IPS-18c (cell line): ENCODE data around the gene C1orf105.
"Not testable (repeated sequence)": the region's sequence is repeated elsewhere in the genome, so short reads cannot be mapped to it uniquely, and the experiment has no call there.

ENCODE experiments used
- H3K4me3 ChIP-seq: 2 replicates; pipeline ENCODE4 v1.7.0; 2013; ENCODE audit warnings: low read depth, mild to moderate bottlenecking, low read length, moderate library complexity; ENCODE audit not compliant: insufficient read depth
- H3K9me3 ChIP-seq: one replicate; pipeline ENCODE4 v1.6.1; 2013; ENCODE audit warnings: mild to moderate bottlenecking, low read length, moderate library complexity; ENCODE audit not compliant: control insufficient read depth, insufficient read depth

Gene C1orf105

DNA sequence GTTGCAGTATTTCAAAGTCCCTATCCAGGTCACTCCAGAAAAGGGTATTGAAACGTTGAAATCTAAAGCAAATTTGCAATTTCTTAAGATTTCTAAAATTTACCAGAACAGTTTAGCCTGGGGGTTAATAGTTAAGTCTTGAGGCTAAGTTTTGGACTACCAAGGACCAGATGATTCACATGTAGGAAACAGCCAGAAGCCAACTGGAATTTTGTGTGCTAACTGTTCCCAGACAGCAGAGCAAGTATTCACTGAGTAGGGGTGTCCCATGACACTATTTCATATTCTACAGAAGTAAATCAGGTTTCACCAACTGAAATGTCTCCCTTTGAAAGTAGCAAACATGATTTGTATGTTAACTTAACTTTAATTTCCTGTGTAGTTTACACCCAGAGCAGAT lies 11.5 kb upstream of the C1orf105 start:
- H3K4me3 ChIP-seq = no peak overlapping the region
- no peaks in the 10 kb centered on the region for H3K9me3 ChIP-seq

DNA sequence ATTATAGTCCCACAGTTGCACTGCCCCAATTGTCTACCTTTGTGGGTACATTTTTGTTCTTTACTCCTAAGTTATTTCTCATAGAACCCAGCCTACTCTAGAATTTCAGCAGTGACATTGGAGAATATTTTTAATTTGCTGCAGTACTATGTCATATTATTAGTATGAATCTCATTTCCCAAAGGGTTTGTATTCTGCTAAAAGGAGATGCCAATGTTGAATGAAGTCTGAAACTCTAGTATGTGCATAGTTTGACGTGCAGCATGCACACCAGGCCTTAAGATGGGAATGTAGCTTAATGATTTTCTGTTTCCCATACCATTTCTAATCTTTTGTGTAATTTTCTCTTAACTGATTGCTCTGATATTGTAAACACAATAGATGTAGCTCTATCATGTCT lies 10.5 kb upstream of the C1orf105 start:
- H3K4me3 ChIP-seq = no peak overlapping the region
- H3K9me3 ChIP-seq = no peaks in the 10 kb centered on the region

DNA sequence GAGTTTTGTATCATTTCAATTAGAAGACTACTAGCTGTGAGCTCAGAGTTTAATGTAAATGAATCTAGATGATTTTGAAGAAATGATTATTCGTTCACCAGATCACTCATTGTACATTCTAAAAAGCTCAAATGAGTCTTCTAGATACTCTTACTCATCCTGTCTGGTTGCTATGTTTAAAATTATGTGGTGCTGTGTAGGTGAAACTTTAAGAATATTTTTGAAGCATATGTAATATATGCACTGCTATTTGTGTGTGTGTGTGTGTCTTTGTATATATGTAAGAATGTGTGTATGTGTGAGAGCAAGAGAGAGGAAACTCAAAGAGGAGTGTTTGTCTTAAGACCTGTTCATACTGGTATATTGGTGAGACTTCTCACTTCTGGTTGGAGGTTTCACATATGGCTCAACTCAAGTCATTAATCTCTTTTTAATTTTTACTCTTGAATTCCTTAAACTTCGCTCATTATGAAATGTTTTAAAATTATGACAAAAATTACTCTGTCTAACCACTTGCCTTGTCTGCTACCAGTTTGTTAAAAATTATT lies 8.6 kb upstream of the C1orf105 start:
- H3K9me3 ChIP-seq = no peaks in the 10 kb centered on the region
- H3K4me3 ChIP-seq = no peak overlapping the region

DNA sequence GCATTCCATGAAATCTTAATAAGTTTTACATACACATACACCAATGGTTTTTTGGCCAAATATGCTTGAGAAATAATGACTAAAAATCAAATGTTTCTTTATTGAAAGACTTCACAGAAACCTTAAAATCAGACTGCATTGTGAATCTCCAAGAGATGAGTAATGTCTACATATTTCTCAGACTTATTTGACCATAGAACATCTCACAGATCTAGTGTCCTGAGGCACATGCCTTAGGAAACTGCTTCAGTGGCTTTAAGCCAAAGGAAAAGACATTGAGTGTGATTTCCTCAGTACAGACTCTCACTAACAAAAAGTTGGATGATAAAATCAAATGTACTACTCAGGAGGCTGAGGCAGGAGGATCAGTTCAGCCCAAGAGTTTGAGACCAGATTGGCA lies 6.2 kb upstream of the C1orf105 start:
- Histone ChIP-seq H3K4me3 (no peak overlapping the region), H3K9me3 (no peaks in the 10 kb centered on the region)

DNA sequence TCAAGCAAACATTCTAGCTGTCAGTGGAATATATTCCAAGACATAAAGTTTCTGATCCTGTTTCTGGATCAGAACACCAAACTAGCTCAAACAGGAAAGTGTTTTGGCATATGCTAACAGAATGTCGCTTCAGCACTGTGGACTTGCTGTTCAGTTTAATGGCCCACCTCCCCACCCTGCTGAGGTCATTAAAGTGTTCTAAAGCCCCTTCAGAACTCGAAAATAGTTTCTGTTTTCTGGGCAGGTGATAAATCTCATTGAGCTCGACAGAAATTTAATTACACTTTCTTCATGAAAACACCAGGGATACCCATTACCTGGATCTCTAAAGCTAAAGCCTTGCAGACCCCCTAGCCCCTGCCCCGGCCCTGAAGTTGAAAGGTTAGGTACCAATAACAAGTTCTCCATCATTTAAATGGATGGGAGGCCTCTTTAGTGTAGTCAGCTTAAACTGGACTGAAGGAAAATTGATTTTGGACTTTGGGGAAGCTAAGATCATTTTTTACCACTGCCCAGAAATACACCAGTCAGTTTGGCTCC lies 3.9 kb upstream of the C1orf105 start:
- Histone ChIP-seq H3K4me3 (no peak overlapping the region), H3K9me3 (no peaks in the 10 kb centered on the region)

DNA sequence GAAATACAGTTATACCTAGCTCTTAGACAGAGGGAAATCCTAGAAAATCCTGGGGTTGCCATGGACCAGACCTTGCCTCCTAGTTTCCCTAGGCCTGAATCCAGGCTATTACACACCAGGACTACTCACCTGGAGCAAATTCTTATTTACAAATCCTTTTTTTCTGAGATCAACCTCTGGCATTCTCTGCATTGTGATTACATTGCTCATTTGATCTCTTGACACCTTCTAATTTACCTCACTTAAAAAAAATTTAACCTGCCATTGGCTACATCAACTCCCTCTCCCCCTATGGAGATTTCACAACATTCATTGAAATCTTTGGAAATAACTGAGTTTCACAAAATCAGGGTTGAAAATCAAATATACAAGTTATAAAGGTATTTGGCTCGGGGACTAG lies 2.9 kb upstream of the C1orf105 start:
- H3K4me3 ChIP-seq = no peak overlapping the region
- H3K9me3 ChIP-seq = no peaks in the 10 kb centered on the region

DNA sequence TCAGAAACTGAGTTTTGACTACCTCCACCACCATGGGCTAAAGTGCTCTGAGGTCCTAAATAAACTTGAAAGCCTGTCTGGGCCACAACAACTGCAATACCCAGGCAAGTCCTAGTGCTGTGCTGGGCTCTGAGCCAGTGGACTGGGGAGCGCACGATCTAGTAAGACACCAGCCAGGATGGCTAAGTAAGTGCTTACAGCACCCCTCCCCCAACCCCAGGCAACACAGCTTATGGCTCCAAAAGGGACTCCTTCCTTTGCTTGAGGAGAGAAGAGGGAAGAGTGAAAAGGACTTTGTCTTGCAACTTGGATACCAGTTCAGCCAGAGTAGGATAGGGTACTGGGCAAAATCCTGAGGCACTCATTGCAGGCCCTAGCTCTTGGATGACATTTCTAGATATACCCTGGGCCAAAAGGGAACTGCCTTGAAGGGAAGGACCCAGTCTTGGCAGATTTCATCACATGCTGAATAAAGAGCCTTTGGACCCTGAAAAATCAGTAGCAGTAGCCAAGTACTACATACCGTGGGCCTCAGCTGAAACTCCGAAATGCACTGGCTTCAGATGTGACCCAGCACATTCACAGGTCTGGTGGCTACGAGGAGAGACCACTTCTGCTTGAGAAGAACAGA lies 1.6 kb downstream of the C1orf105 start:
- Histone ChIP-seq H3K9me3 (no peaks in the 10 kb centered on the region), H3K4me3 (no peak overlapping the region)

DNA sequence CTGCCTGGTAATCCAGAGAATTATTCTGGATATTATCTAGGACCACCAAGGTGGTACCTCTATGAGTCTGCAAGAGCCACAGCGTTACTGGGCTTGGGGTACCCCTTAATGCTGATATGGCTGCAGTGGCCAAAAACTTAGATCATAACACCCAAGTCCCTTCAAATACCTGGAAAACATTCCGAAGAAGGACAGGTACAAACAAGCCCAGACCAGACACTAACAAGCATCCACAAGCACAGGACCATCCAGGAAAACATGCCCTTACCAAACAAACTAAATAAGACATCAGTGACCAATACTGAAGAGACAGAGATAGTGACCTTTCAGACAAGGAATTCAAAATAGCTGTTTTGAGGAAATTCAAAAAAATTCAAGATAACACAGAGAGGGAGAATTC lies 2.9 kb downstream of the C1orf105 start:
- no peak overlapping the region for H3K4me3 ChIP-seq
- H3K9me3 ChIP-seq = no peaks in the 10 kb centered on the region

DNA sequence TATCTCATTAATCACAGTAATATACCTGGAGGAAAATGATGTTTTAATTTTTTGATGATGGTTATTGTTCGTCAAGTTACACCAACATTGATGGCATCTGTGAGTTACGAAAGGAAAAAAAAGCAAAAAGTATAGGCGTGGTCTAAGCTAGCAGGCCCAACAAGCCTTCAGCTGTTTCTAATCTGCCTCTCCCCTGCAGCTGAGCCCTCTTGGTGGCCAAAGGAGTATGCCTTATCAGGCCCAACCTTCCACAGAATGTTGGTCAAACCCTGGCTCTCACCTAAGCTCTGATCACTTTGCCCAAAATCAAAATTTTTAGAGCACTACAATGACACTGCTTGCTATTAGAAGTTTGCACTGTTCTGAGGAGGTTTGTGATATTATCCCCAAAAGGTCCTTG lies 4.9 kb downstream of the C1orf105 start:
- H3K4me3 ChIP-seq = no peak overlapping the region
- no peaks in the 10 kb centered on the region for H3K9me3 ChIP-seq

DNA sequence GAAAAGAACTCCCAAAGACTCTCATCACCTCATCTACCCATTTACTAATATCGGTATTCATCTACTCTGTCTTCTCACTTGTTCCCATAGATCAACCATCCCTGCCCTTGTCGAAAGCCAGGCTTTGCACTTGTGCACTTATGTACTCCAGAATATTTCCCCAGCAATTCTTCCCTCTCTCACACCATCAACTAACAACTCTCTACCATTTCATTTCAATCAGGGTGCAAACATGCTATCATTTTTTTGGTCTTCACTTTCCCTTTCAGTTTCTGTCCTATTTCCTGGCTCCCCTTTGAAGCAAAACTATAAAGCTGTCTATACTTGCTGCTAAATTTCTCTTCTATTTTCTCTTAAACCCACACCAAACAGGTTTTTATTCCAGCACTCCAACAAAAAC lies 6.7 kb downstream of the C1orf105 start:
- no peaks in the 10 kb centered on the region for H3K9me3 ChIP-seq
- no peak overlapping the region for H3K4me3 ChIP-seq

DNA sequence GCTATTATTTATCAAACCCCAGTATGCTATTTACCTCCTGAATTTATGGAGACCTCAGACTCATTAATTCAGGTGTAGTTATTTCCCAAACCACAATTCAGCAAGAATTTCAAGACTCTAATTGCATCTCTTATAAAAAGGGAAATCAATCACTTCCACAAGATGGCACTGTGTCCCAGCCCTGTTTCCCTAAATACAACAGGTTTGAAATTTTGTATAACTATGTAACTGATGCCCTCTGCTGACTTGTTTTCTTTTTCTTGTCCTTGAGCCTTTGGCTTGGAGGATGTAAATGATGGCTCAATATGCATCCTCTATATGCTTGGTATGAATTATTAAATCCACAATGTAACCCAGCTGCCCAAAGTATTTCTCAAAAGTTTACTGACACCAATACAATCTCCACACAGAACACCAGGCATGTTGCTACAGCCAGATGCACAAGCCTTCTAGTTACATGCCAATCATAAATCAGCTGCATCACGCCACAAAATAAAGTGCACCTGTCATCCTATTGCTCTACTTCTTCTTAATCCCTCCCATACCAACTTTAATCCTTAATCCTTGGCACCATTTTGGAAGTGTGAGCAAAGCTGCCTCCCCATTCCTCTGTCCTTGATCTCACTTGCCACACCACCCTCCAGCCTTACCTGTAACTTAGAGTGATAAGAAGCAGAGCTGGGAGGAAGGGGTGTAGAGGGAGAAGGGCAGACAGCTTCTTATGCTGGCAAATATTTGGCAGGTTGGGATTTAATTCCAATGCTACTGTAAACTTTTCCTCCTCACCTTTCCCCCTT lies 9.0 kb downstream of the C1orf105 start:
- H3K4me3 ChIP-seq = no peak overlapping the region
- H3K9me3 ChIP-seq = no peaks in the 10 kb centered on the region

DNA sequence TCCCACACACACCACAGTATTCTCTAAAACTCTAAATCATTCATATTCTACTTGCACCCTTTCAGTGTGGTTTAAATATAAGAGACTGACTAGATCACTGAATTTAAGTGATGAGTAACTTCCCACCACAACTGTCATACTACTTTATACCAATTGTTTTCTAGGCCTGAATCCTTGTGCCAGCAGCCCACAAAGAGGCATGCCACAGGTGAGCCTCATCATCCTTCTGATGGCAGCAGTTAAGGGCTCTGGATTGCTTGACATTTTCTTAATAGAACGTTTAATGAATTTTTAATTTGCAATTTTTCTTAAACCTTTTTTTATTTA lies 9.6 kb downstream of the C1orf105 start:
- no peak overlapping the region for H3K4me3 ChIP-seq
- no peaks in the 10 kb centered on the region for H3K9me3 ChIP-seq

DNA sequence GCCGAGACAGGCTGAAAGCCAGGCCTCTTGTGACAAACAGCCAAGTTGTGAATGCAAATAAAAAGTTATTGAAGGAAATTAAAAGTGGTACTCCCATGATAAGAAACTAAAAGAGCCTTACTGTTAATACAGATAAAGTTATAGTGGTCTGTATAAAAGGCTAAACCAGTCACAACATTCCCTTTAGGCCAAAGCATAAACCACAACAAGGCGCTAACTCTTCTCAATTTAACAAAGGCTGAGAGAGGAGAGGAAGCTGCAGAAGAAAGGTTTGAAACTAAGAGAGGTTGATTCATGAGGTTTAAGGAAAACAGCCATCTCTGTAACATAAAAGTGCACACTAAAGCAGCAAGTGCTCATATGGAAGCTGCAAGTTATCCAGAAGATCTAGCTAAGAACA lies 10.7 kb downstream of the C1orf105 start:
- Histone ChIP-seq H3K9me3 (no peaks in the 10 kb centered on the region), H3K4me3 (no peak overlapping the region)

DNA sequence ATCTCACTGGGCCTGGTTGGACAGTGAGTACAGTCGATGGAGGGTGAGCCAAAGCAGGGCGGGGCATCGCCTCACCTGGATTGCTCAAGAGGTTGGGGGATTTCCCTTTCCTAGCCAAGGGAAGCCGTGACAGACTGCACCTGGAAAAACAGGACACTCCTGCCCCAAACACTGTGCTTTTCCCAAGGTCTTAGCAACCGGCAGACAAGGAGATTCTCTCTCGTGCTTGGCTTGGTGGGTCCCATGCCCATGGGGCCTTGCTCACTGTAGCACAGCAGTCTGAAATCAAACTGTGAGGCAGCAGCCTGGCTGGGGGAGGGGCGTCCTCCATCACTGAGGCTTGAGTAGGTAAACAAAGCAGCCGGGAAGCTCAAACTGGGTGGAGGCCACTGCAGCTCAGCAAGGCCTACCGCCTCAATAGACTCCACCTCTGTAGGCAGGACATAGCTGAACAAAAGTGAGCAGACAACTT lies 11.3 kb downstream of the C1orf105 start:
- Histone ChIP-seq H3K4me3 (peak overlapping the region; percentile 15; the same call in 1 of the 2 replicates), H3K9me3 (no peaks in the 10 kb centered on the region)

DNA sequence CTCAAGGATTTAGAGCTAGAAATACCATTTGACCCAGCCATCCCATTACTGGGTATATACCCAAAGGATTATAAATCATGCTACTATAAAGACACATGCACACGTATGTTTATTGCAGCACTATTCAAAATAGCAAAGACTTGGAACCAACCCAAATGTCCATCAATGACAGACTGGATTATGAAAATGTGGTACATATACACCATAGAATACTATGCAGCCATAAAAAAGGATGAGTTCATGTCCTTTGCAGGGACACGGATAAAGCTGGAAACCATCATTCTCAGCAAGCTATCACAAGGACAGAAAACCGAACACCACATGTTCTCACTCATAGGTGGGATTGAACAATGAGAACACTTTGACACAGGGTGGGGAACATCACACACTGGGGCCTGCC lies 16.7 kb downstream of the C1orf105 start:
- not testable (repeated sequence) for H3K4me3 ChIP-seq, H3K9me3 ChIP-seq

DNA sequence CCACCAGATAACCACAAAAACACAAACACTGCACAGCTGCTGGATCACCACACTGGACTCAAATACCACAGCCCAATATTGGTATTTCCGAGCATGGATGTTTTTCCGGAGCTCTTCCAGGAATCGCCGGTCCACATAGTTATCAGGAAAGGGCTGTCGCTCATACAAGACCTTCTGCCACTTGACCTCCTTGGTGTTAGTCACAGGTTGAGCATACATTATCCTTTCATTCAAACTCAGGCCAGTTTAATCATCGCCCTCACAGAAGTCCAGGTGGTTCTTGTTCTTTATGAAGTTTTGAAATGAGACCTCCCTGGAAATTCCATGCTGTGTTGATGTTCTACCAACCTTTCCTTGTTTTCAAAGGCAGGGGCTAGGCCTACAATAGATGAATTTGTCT lies 21.9 kb downstream of the C1orf105 start:
- no peak overlapping the region for H3K4me3 ChIP-seq
- no peaks in the 10 kb centered on the region for H3K9me3 ChIP-seq

DNA sequence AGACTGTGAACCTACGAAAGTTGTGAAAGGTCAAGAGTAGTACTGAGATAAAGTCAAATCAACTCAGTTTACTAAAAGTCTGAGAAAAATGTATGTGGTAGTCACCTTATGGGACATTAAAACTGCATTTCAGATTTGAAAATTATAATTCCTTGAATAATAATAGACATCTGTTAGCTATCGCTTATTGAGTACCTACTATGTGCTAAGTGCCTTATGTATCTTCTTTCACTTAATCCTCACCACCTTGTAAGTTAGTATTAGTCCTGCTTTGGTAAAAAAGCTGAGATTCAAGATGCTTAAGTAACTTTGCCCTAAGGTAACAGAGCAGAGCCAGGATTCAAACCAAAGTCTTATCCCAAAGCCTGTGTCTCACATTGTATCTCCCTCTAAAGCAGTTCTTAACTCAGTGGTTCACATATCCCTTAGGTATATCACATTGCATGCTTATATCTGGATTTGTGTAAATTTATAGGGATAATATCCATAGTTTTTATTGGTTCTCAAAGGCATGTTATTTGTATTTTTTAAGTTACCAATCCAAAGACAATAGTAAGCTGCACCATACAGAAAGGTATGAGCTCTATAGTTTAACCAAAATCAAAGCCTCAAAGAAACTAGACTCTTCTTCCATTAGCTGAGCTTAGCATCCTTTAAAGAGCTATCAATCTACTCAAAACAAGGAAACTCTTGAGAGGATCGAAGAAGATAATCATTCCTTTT lies 22.5 kb downstream of the C1orf105 start:
- H3K4me3 ChIP-seq = peak overlapping the region; percentile 88
- no peaks in the 10 kb centered on the region for H3K9me3 ChIP-seq
